ENCODE results near the gene DTL. TPM values are rescaled to one million over a fixed set of nuclear protein-coding genes. Genes with fewer than 3 reads are reported as not detected.

The DTL gene
- total and polyA plus RNA-seq, 11 donors, result 0.08 to 6.2 (median 0.44) TPM; not detected in 1

- no peaks in the 10 kb centered on the region for H3K9me3 ChIP-seq
- 88 to 97% (median 95%) methylated on average over 2 of the region's 2 CpGs for WGBS, 4 donors
- intact Hi-C loops (cut with DNase I), result loop anchor here in 4 of 10 donors (10.0 kb wide), 3 partner anchors 205 to 415 kb away; partner anchors contain the start of gene LPGAT1 (in 1 of the 4)
- no peak overlapping the region for H3K4me3 ChIP-seq
- no peak overlapping the region for H3K27ac ChIP-seq
- no peak for TF ChIP-seq CTCF (IDR thresholded peaks at IDR 0.05)
- no peak for TF ChIP-seq POLR2A (IDR thresholded peaks at IDR 0.05)
- peaks cover 0 to 13% (median 5%) of the 10 kb centered on the region in 12 donors for H3K4me1 ChIP-seq
- ATAC-seq (no peak), DNase-seq (no peak)
- H3K36me3 ChIP-seq, result no peaks in the 10 kb centered on the region
- H3K27me3 ChIP-seq, result no peaks in the 10 kb centered on the region
Measured at GRCh38 chr1:212039622-212040021, 4.1 kb downstream of the DTL start.

- H3K27me3 ChIP-seq, result no peaks in the 10 kb centered on the region
- DNase-seq (no peak), ATAC-seq (no peak)
- TF ChIP-seq CTCF (IDR thresholded peaks at IDR 0.05) (no peak), POLR2A (IDR thresholded peaks at IDR 0.05) (no peak)
- peaks cover 0 to 11% (median 5%) of the 10 kb centered on the region in 12 donors for H3K4me1 ChIP-seq
- no peak overlapping the region for H3K27ac ChIP-seq
- WGBS, 4 donors, result 76 to 80% (median 79%) methylated on average over 5 of the region's 5 CpGs
- H3K9me3 ChIP-seq, result no peaks in the 10 kb centered on the region
- intact Hi-C loops (cut with DNase I), result no loop called here
- no peaks in the 10 kb centered on the region for H3K36me3 ChIP-seq
- peak overlapping the region in 1 of 12 donors; percentile 24 for H3K4me3 ChIP-seq
Measured at GRCh38 chr1:212040629-212041412, 5.3 kb downstream of the DTL start.

DNA sequence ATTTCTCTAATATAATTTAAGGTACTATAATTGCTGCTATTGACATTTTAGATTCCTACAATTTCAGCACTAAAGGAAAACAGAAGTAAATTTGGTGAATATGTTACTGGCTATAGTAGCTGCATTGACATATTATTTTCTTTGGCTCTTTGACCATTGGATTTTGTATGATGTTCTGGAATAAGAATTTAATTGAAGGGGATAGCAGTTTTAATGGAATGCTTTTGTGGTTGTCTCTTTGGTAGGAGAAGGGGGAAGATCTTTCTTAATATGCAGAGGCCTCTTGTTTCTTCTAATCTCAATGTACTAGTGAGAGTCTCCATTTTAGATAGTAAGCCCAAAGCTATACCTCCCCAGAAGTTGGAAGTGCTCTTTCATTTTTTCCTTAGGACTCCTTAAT, 6.9 kb downstream of the DTL start:
- TF ChIP-seq POLR2A (IDR thresholded peaks at IDR 0.05) (no peak), CTCF (IDR thresholded peaks at IDR 0.05) (no peak)
- intact Hi-C loops (cut with DNase I), result no loop called here
- H3K4me1 ChIP-seq, result no peaks in the 10 kb centered on the region
- peaks cover 0 to 6% (median 0%) of the 10 kb centered on the region in 9 donors for H3K36me3 ChIP-seq
- no peaks in the 10 kb centered on the region for H3K27me3 ChIP-seq
- DNase-seq, result no peak
- no peak overlapping the region for H3K27ac ChIP-seq
- no peaks in the 10 kb centered on the region for H3K9me3 ChIP-seq
- ATAC-seq, result no peak
- H3K4me3 ChIP-seq, result no peak overlapping the region

DNA sequence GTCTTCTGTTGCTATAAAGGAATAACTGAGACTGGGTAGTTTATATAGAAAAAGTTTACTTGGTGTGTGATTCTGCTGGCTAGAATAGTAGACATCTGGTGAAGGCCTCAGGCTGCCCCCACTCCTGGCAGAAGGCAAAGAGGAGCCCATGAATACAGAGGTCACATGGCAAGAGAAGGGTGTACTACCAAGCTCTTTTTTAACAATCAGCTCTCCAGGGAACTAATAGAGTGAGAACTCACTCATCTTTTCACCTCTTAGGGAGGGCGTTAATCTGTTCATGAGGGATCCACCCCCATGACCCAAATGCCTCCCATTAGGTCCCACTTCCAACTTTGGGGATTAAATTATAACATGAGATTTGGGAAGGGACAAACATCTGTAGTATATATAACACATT, 9.3 kb downstream of the DTL start:
- Histone ChIP-seq H3K36me3 (peaks cover 0 to 7% (median 0%) of the 10 kb centered on the region in 9 donors), H3K27me3 (no peaks in the 10 kb centered on the region), H3K4me1 (no peaks in the 10 kb centered on the region), H3K9me3 (no peaks in the 10 kb centered on the region), H3K27ac (no peak overlapping the region), H3K4me3 (no peak overlapping the region)
- no peak for TF ChIP-seq POLR2A (IDR thresholded peaks at IDR 0.05)
- TF ChIP-seq CTCF (IDR thresholded peaks at IDR 0.05), result no peak
- intact Hi-C loops (cut with DNase I), result no loop called here
- 87 to 94% (median 91%) methylated on average over 1 of the region's 1 CpG for WGBS, 4 donors
- ATAC-seq (no peak), DNase-seq (no peak)

Measured in heart left ventricle (tissue), 16 donors.